Activated T-cell treated with anti-CD3 and anti-CD28 coated beads, Interleukin-2, amount 50 U/mL, for 24 hours (primary cell): ENCODE results near the gene RPIA.

ENCODE experiments used
- DNase-seq: peaks from one replicate; pipeline ENCODE4 v3.0.0-alpha.2; 2020
- H3K27ac Mint-ChIP-seq: 2 replicates; pipeline ENCODE4 v1.8.0; 2020; ENCODE audit warnings: mild to moderate bottlenecking, mixed read lengths
- H3K27me3 Mint-ChIP-seq: 2 replicates; pipeline ENCODE4 v1.8.0; 2020; ENCODE audit warnings: mixed read lengths
- H3K36me3 Mint-ChIP-seq: 2 replicates; pipeline ENCODE4 v1.8.0; 2020; ENCODE audit warnings: low read depth, mixed read lengths
- H3K4me1 Mint-ChIP-seq: 2 replicates; pipeline ENCODE4 v1.8.0; 2020; ENCODE audit warnings: low read depth, mixed read lengths
- H3K4me3 Mint-ChIP-seq: 2 replicates; pipeline ENCODE4 v1.8.0; 2020; ENCODE audit warnings: mild to moderate bottlenecking, moderate library complexity, mixed read lengths
- H3K9me3 Mint-ChIP-seq: 2 replicates; pipeline ENCODE4 v1.8.0; 2020; ENCODE audit warnings: mixed read lengths

Gene RPIA

DNA sequence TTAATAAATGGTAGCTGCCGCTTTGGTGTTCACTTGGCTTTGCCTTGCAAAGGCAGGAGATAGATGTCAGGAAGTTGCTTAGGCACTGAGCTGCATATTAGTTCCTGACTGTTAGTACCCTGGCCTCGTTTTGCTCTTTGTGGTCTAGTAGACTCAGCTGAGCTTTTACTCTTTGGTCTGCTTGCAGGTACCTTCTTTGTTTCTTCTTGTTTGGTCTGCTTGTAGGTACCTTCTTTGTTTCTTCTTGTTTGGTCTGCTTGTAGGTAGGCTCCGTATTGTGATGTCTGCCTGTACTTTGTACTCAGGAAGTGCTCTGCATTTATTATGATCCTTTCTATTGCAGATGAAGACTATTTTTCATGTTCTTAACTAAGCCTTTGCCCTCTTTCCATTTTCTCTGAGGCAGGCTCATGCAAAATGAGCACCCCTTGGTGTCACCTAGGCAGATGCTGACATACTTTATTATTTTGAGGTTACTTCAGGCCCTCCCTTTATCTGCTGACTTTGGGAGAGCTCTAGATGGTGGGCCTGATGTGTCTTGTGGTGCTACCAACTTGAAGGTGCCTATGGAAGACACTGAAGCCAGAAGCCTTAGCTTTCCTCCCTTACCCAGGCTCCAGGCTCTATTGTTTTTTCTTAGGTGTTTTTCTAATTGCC, 6.0 kb downstream of the RPIA start:
- Mint-ChIP-seq H3K36me3 (peaks cover 56% of the 10 kb centered on the region), H3K27me3 (no peaks in the 10 kb centered on the region), H3K4me3 (no peak overlapping the region), H3K9me3 (no peaks in the 10 kb centered on the region), H3K4me1 (peaks cover 49% of the 10 kb centered on the region), H3K27ac (peak overlapping the region; percentile 5)
- no peak for DNase-seq

DNA sequence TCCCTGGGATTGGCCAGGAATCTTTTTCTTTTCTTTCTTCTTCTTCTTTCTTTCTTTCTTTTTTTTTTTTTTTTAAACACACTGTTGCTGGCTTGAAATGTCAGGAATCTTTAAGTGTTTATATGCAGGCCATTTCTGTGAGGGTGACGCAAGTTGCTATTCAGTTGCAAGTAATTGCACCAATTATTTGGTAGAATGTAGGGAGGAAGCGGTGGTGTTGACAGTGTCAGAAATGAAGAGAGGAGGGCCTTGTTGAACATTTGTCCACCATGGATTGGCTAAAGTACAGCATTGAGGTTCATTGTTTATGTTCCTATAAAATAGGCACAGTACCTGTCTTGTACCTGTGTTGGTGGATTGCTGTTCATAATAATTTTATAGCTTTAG, 6.5 kb downstream of the RPIA start:
- Mint-ChIP-seq H3K27me3 (no peaks in the 10 kb centered on the region), H3K27ac (no peak overlapping the region), H3K9me3 (no peaks in the 10 kb centered on the region), H3K36me3 (peaks cover 59% of the 10 kb centered on the region), H3K4me3 (no peak overlapping the region), H3K4me1 (peaks cover 44% of the 10 kb centered on the region)
- no peak for DNase-seq

DNA sequence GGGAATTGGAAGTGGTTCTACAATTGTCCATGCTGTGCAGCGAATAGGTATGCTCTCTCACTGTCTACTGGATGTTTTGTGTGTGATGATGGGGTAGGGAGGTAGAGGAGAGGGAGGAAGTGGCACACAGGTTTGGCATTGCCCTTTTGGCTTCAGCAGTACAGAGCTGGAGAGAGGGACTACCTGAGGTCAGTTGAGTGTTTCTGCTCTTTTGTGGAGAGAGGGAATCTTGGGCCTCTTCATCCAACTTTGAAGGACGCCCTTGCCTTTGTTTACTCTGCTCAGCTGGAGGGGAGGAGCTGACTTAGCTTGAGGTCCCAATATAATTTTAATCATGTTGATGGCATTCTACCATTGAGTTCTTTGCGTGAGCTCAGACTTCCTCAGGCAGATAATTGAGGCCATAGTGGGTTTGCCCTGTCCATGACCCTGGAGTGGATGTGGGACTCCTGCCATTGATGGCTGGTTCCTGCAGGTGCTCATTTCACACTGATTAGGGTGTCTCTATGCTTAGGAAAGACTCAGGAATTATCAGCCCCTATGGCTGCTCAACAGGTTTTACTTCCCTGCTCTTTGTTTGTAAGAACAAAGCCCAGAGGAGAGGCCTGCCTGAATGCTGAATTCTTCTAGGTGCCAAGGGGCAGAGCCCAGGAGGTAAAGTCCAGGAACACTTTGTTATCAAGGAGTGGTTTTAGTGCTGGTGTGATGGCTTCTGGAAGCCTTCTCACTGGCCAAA, 7.2 kb downstream of the RPIA start:
- no peak for DNase-seq
- H3K36me3 Mint-ChIP-seq, result peaks cover 62% of the 10 kb centered on the region
- no peaks in the 10 kb centered on the region for H3K27me3 Mint-ChIP-seq
- peaks cover 38% of the 10 kb centered on the region for H3K4me1 Mint-ChIP-seq
- H3K4me3 Mint-ChIP-seq, result no peak overlapping the region
- H3K9me3 Mint-ChIP-seq, result no peaks in the 10 kb centered on the region
- no peak overlapping the region for H3K27ac Mint-ChIP-seq

DNA sequence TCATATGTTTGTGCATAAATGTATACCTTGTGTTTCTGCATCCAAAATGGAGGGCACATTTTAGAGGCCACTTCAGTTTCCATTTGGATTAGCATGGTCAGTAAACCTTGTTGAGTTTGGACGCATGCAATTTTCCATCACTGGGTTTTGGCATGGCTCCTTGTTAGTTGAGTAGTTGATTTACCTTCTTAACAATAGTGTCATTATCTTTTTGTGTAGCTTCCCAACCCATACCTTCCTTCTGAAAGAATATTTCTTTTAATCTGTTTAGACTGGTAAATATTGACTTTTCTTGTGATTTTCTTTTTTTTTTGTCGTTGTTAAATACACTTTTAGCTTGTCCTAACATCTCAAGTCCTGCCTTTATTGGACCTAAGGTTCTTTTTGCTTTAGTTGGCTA, 15.5 kb downstream of the RPIA start:
- no peak overlapping the region for H3K27ac Mint-ChIP-seq
- H3K27me3 Mint-ChIP-seq, result no peaks in the 10 kb centered on the region
- H3K36me3 Mint-ChIP-seq, result peaks cover 67% of the 10 kb centered on the region
- H3K4me3 Mint-ChIP-seq, result no peak overlapping the region
- H3K4me1 Mint-ChIP-seq, result no peaks in the 10 kb centered on the region
- no peak for DNase-seq
- H3K9me3 Mint-ChIP-seq, result peaks cover 9% of the 10 kb centered on the region

DNA sequence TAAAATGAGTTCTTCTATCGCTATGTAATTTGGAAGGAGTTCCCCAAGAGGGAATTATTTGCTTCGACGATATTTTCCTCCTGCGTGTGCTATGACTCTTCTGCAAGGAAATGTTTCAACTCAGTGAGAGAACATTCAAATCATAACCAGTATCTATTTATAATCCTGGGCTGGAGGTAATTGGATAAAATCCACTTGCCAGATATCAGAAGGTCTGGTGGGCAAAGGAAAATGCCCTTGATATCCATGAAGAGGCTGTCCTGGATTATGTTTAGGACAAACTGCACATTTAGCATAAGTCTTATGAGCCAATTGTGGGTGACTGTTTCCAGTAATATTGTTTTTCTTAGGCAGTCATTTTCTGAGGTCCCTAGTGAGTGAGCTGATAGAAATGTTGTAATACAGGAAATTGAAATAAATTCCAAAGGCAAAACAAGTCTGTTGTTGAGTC, 17.7 kb downstream of the RPIA start:
- no peak overlapping the region for H3K4me3 Mint-ChIP-seq
- H3K4me1 Mint-ChIP-seq, result no peaks in the 10 kb centered on the region
- no peaks in the 10 kb centered on the region for H3K27me3 Mint-ChIP-seq
- H3K9me3 Mint-ChIP-seq, result peaks cover 6% of the 10 kb centered on the region
- DNase-seq, result no peak
- H3K27ac Mint-ChIP-seq, result no peak overlapping the region
- peaks cover 65% of the 10 kb centered on the region for H3K36me3 Mint-ChIP-seq

DNA sequence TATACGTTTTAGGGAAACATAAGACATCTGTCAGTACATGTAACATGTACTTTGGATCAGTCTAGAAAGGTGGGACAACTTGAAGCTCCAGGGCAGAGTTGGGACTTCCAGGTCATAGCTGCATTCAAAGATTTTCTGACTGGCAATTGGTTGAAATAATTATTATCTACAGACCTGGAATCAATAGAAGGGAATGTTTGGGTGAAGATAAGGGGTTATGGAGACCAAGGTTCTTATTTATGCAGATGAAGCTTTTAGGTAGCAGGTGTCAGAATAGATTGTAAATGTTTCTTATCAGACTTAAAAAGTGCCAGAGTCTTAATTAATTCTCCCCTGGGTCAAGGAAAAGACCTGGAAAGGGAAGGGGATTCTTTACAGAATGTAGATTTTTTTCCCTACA, 19.8 kb downstream of the RPIA start:
- DNase-seq, result no peak
- H3K27me3 Mint-ChIP-seq, result no peaks in the 10 kb centered on the region
- H3K4me3 Mint-ChIP-seq, result no peak overlapping the region
- H3K27ac Mint-ChIP-seq, result no peak overlapping the region
- H3K4me1 Mint-ChIP-seq, result peaks cover 2% of the 10 kb centered on the region
- peaks cover 62% of the 10 kb centered on the region for H3K36me3 Mint-ChIP-seq
- no peaks in the 10 kb centered on the region for H3K9me3 Mint-ChIP-seq

DNA sequence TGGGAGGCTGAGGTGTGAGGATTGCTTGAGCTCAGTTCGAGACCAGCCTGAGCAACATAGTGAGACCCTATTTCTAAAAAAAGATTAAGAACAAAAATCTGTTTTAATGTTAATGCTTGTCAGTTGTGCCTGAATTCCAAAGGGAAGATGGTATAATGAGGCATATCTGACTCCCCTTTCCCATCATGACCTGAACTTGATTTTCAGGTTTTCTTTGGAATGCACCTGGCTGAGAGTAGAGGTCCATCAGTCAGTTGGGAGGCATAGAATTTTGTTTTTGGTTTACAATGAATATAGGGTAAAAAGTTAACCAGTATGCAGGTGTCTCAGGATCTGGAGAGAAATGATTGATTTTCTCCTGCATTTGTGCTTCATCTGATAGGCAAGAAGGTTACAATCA, 20.4 kb downstream of the RPIA start:
- no peak overlapping the region for H3K4me3 Mint-ChIP-seq
- no peak overlapping the region for H3K27ac Mint-ChIP-seq
- DNase-seq, result no peak
- peaks cover 65% of the 10 kb centered on the region for H3K36me3 Mint-ChIP-seq
- no peaks in the 10 kb centered on the region for H3K27me3 Mint-ChIP-seq
- peaks cover 2% of the 10 kb centered on the region for H3K4me1 Mint-ChIP-seq
- H3K9me3 Mint-ChIP-seq, result no peaks in the 10 kb centered on the region

DNA sequence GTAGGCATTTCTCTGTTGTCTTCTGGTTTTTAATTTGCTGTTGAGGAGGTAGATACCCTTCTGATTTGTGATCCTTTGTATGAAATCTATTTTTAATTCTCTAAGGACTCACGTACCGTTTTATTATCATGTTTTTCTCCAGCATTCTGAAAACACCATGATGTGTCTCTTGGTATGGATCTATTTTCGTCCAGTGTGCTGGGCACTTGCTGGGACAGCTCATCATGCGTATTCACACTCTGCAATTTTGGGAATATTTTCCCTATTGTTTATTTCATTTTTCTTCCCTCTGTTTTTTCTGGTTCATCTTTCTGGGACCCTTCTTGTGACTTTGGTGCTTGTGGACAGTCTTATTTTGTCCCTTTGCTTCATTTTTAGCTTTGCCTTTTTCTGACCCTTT, 21.9 kb downstream of the RPIA start:
- Mint-ChIP-seq H3K4me3 (no peak overlapping the region), H3K4me1 (peaks cover 2% of the 10 kb centered on the region), H3K9me3 (peaks cover 7% of the 10 kb centered on the region), H3K27me3 (no peaks in the 10 kb centered on the region), H3K27ac (no peak overlapping the region), H3K36me3 (peaks cover 66% of the 10 kb centered on the region)
- no peak for DNase-seq

DNA sequence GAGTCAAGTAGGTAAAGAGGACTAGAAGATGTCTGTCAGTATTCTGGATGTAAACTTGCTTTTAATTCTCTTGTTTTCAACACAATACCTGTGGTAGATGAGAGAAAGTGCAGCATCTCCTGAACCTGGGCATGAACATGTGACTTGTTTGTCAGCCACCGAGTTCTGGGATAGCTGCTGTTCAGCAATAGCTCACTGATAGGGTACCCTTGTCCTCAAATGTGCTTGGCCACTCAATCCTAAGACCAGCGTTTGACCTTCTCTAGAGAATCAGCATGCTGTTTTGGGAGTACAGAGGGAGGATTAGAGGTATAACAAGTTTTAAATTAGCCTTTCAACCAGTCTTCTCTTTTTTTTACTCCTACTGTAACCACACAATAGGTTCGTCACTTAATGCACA, 23.2 kb downstream of the RPIA start:
- H3K9me3 Mint-ChIP-seq, result peaks cover 7% of the 10 kb centered on the region

DNA sequence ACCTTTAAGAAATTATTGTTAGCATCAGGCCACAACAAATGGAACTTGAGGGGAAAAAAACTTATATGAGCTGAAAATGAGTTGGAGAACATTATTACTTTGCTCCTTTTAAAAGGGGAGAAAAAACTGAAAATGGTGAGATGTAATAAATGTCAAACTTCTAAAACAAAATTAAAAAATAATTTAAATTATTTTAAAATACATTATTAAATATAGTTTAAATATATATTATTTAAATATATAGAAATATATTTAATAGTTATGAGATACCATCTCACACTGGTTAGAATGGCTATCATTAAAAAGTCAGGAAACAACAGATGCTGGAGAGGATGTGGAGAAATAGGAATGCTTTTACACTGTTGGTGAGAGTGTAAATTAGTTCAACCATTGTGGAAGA, 28.9 kb downstream of the RPIA start:
- no peak for DNase-seq
- Mint-ChIP-seq H3K4me1 (peaks cover 14% of the 10 kb centered on the region), H3K4me3 (no peak overlapping the region), H3K36me3 (peaks cover 51% of the 10 kb centered on the region), H3K27ac (no peak overlapping the region), H3K9me3 (peaks cover 7% of the 10 kb centered on the region), H3K27me3 (no peaks in the 10 kb centered on the region)

More for the DNA sequence above, 23.2 kb downstream of the RPIA start:
- H3K4me1 Mint-ChIP-seq, result peaks cover 2% of the 10 kb centered on the region
- DNase-seq, result no peak
- peaks cover 64% of the 10 kb centered on the region for H3K36me3 Mint-ChIP-seq
- no peak overlapping the region for H3K27ac Mint-ChIP-seq
- H3K4me3 Mint-ChIP-seq, result no peak overlapping the region
- H3K27me3 Mint-ChIP-seq, result no peaks in the 10 kb centered on the region

DNA sequence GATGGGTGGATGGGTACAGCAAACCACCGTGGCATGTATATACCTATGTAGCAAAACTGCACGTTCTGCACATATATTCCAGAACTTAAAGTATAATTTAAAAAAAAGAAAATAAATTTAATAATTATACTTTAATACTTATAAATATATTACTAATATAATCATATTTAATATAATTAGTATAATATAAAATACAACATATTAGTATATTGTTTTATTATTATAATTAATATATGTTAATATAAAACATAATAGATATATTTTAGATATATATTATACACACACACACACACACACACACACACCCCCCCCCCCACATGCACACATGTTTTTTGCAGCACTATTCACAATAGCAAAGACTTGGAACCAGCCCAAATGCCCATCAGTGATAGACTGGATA, 29.8 kb downstream of the RPIA start:
- DNase-seq, result no peak

DNA sequence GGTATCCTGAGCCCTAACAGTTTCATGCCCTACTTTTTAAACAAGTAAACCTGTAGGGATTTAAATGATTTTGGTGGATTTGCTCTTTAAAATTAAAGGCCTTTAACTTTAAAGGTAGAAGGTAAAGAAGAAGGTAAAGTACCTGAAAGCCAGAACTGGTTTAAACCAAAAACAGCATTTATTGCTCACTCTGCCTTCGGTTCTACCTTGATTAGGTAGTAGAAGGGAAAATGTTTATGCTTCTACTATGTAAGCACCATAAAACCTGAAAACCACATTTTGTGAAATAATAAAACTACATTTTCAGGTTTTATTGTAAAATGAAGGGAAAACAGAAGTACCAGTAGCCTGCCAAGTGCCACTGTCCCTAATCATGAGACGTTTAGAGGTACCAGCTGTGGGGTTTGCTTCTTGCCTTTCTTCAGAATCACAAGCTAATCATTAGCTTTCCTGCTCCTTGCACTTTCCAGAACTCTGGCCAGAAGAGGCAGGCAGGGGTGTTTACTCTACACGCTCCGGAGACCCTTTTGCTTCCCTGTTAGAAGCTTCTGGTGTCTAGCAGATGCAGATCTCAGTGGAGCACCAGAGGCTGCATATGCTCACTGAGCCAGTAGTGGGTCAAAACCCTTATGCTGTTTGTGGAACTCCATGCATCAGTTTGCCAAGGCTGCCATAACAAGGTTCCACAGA, 33.3 kb downstream of the RPIA start:
- H3K27me3 Mint-ChIP-seq, result no peaks in the 10 kb centered on the region
- DNase-seq, result no peak
- peaks cover 26% of the 10 kb centered on the region for H3K4me1 Mint-ChIP-seq
- no peak overlapping the region for H3K27ac Mint-ChIP-seq
- no peak overlapping the region for H3K4me3 Mint-ChIP-seq
- peaks cover 24% of the 10 kb centered on the region for H3K36me3 Mint-ChIP-seq
- H3K9me3 Mint-ChIP-seq, result no peaks in the 10 kb centered on the region

More for the DNA sequence above, 29.8 kb downstream of the RPIA start:
- H3K4me3 Mint-ChIP-seq, result no peak overlapping the region
- H3K27ac Mint-ChIP-seq, result no peak overlapping the region
- H3K4me1 Mint-ChIP-seq, result peaks cover 19% of the 10 kb centered on the region
- no peaks in the 10 kb centered on the region for H3K27me3 Mint-ChIP-seq
- peaks cover 7% of the 10 kb centered on the region for H3K9me3 Mint-ChIP-seq
- peaks cover 43% of the 10 kb centered on the region for H3K36me3 Mint-ChIP-seq

DNA sequence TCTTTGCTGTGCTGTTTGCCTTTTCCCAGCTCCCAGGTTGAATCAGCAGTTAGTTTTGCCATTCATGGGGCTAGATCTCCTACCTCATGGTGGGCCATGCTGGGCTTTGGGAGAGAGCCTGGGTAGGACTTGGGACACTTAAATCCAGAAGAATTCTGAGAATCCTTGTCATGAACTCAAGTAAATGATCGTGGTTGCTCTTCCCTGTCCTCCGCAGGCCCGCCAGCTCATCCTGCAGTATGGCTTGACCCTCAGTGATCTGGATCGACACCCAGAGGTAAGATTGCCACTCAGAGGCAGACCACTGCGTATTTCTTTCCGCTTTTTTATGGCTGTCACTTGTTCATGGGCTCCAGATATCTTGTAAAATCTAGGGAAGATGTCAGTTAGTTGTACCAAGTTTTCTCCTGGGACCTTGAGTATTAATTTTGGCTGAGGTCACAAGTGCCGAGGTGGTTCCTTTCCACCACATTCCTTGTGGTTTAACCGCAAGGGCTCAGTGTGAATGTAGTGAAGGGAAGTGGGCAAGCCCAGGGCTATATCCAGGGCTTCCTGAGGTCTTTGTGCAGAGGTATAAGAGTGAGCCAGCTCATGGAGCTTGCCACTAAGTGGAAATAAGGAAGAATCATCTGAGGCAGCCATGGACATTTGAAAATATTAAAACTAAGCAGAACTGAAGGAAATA, 37.7 kb downstream of the RPIA start:
- H3K27ac Mint-ChIP-seq, result peak overlapping the region; percentile 6

DNA sequence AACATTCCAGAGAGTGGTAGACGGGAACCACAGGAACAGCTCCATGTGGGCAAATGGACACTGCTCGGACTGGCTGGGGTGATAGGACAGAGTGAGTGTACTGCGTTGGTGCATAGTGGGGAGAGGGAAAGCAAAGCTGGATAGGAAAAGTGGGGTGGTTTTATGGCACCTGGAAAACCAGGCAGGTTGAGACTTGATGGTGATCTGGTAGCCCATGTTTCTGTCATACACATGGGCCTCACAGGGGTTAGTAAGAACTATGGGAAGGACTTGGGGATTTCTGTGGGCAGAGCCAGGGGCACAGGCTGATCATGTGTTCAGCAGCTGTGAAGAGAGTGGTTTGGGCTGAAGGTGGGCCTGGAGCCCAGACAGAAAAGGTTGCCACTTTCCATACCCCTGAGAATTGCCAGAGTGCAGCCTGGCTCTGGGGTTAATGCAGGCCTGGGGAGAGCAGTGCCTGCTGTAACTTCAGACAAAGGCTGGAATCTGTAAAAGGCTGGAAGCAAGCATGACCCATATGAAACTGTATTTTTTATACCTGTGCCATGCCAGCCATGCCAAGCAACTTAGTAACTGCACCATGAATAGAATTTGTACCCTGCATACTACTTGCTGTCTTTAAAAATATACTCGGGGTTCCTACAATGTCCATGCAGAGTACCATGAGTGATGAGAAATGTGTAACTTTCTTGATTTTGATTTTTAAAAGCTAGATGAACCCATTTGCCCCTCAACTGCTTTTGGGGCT, 41.9 kb downstream of the RPIA start:
- Mint-ChIP-seq H3K27ac (peak overlapping the region; percentile 46), H3K9me3 (no peaks in the 10 kb centered on the region), H3K27me3 (no peaks in the 10 kb centered on the region), H3K4me1 (peaks cover 33% of the 10 kb centered on the region), H3K4me3 (no peak overlapping the region), H3K36me3 (peaks cover 63% of the 10 kb centered on the region)
- DNase-seq, result no peak

More for the DNA sequence above, 37.7 kb downstream of the RPIA start:
- peaks cover 24% of the 10 kb centered on the region for H3K36me3 Mint-ChIP-seq
- no peaks in the 10 kb centered on the region for H3K27me3 Mint-ChIP-seq
- DNase-seq, result no peak
- no peak overlapping the region for H3K4me3 Mint-ChIP-seq
- H3K4me1 Mint-ChIP-seq, result peaks cover 19% of the 10 kb centered on the region
- H3K9me3 Mint-ChIP-seq, result no peaks in the 10 kb centered on the region
